Transverse colon (tissue), 3 donors: ENCODE results near the gene LGI2.

Experiments
- CTCF ChIP-seq, 5 experiments: fragments of 200-600 bp in 3 of 5; fragments of 450-650 bp in 2 of 5; sonication (generic) in 3 of 5; IDR thresholded peaks; 1 replicate in 2 of 5; 2 replicates in 3 of 5; pipeline ENCODE4 v1.5.1; 2016 to 2017; ENCODE audit warnings: antibody characterized with exemption in 5 of 5, inconsistent platforms in 3 of 5, mild to moderate bottlenecking in 2 of 5, moderate library complexity in 1 of 5
- EP300 ChIP-seq: sonication (generic); formaldehyde crosslinking; IDR thresholded peaks from one replicate; pipeline ENCODE4 v1.6.1; 2017; ENCODE audit warnings: antibody characterized with exemption, low read depth
- POLR2A ChIP-seq: fragments of 450-650 bp; IDR thresholded peaks from one replicate; pipeline ENCODE4 v1.6.1; 2016; ENCODE audit warnings: antibody characterized with exemption, mild to moderate bottlenecking, moderate library complexity

DNA sequence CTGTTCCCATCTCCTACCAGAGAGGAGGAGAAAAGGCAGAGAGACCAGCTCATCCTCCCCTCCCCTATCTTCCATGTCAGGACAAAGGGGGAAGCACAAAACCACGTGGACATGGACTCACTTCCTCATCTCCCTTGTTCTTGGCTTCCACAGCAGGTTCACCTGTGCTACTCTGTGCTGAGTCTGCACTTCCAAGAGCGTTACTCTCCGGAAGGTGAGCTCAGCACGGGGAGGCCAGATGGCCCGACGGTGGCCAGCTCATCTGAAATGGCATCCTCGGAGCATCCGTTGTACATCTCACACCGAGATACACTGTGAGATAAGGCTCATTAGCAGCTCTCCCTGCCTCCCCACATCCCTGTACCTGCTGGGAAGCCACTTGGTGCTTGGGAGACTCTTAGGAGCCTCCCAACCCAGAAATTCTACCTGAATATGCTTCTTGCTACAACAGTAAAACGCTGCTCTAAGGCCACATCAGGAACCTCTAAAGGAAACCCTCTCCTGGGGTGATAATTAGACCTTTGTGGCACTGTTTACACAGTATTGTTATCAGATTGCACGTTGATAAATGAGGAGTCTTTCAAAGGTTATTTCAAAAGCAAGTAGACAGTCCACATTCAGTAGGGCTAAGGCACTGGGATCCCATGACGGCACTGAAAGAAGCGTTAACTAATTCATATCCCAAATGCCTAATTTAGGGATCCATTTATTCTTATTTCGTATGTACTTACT is 19.4 kb downstream of the LGI2 start:
- TF ChIP-seq POLR2A (no peak), CTCF (IDR thresholded peaks at IDR 0.05) (no peak), EP300 (no peak)
